Activated CD4-positive, CD25-positive, alpha-beta regulatory T cell treated with anti-CD3 and anti-CD28 coated beads, Interleukin-2, amount 50 U/mL, for 16 hours (primary cell): ENCODE data around the gene COG2.
A peak's percentile ranks its signal among the peaks of the same experiment; 100 is the strongest.
"Not testable (repeated sequence)": the region's sequence is repeated elsewhere in the genome, so short reads cannot be mapped to it uniquely, and the experiment has no call there.

ENCODE experiments used
- DNase-seq: peaks from one replicate; pipeline ENCODE4 v3.0.0-alpha.2; 2020; ENCODE audit warnings: low read depth, low spot score

The COG2 gene

DNA sequence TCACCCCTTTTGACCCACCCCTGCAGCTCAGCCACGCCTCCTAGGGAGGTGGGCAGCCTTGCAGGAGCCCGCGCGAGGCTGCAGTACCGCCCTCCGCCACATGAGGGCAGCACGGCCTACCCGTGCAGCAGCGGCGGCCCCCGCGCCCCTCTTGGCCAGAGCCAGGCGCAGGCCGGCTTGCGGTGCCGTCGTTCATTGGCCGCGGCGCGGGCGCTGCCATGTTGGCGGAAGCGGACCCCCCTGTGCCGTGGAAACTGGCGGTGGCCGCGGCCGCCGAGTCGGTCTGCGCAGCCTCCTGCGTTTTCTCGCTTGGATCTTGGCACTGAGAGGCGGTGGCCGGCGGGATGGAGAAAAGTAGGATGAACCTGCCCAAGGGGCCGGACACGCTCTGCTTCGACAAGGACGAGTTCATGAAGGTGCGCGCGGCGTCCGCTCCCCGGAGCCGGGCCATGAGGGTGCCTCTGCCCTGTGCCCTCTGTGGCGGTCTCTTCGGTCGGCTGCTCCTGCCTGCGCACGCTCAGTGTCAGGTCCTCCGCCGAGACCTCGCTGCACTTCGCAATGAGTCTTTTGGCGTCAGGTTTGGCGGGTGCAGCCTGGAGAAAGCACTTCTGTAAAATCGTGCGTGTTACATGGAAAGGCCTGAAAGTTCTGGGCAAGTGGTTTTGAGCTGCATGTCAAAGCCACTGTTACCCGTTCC, at the start of gene COG2:
TSS of gene COG2 (plus strand) at position 219 of the 697 bp plus-strand sequence. CDS start at position 345, 126 bp downstream.
- peak; percentile 88 for DNase-seq

DNA sequence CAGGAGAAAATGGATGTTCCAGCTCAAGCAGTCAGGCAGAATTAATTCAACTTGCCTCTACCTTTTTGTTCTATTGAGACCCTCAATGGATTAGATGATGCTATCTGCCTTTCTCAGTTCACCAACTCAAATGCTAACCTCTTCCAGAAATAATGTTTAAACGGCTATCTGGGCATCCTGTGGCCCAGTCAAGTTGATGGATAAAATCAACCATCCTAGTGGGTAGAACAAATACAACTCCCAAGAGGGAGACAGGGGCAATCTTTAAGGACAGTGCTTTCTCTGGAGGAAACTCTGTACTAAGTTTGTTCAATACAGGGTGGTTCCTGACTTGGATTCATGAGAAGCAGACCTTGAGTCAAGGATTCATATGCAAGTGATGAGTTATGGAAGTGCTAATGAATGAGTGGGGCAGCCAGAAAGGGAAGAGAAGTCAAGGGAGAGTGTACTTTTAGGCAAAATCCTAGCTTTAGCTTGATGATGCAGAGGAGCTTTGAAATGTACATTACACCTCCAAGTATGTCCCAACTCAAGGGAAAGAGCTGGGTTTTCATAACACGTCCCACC, 49.4 kb upstream of the COG2 start:
- no peak for DNase-seq

- DNase-seq = no peak
Observed at GRCh38 chr1:230594214-230594773, 48.0 kb upstream of the COG2 start.

GRCh38 chr1:230595181-230595580, 47.1 kb upstream of the COG2 start:
- DNase-seq = no peak

DNA sequence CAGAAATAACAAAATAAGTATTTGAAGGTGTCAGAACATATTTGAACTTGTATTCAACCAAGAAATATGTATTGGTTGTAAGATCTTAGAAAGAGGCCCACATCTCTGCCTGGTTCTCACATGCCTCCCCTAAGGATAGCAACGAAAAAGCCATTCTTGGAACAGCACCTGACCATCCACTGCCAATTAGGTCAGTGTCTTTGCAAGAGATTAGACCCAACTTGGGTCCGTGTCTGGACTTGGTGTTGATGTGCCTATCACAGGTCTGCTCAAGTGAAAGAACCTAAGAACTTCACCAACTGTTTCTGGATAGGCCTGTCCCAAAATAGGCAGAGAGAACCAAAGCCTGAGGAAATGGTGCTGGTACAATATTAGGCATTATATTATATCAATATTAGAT, 46.0 kb upstream of the COG2 start:
- DNase-seq = no peak

GRCh38 chr1:230598745-230599144, 43.5 kb upstream of the COG2 start:
- DNase-seq = no peak

- DNase-seq = no peak
Observed at GRCh38 chr1:230599926-230600656, 42.2 kb upstream of the COG2 start.

- DNase-seq = not testable (repeated sequence)
Observed at GRCh38 chr1:230600657-230601400, 41.5 kb upstream of the COG2 start.

- DNase-seq = no peak
Observed at GRCh38 chr1:230609208-230609607, 33.1 kb upstream of the COG2 start.

DNA sequence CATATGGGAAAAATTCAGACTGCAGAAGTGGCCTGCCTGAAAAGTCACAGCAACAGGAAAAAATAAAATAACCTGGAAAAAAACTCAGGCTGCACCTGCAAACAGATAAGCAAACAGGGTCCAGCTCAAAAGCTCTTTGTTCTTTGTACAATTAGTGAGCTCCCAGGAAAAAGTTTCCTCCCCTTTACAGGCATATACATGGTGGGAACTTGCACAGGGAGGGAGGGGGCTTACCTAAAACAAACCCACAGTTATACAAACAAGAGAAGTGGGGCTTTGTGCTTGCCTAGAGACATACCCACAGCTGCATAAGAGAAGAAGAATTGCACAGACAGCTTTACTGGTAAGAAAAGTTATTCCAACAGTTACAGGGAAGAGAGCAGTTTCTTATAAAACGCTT, 31.7 kb upstream of the COG2 start:
- DNase-seq = no peak

GRCh38 chr1:230611128-230611877, 31.0 kb upstream of the COG2 start:
- DNase-seq = no peak

GRCh38 chr1:230611878-230612235, 30.4 kb upstream of the COG2 start:
- DNase-seq = no peak

GRCh38 chr1:230612651-230613050, 29.6 kb upstream of the COG2 start:
- no peak for DNase-seq

GRCh38 chr1:230614121-230614520, 28.2 kb upstream of the COG2 start:
- DNase-seq = no peak

DNA sequence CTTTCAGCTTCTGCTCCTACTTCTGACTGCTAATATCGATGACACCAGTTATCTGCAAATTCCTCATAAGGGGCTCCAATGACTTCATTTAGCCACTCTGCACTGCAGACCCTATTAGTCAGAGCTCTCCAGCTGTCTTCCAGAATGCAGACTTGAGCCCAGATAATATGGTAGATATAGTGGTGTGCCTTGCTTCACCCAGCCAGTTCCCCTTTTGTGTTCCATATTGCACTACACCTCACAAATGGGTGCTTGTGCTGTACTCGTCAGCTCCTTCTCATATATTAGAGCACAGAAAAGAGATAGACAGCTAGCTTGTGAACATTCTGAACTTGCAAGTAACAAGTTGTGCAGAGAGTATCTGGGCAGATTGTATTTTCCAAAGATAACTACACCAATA, 23.7 kb upstream of the COG2 start:
- no peak for DNase-seq

- DNase-seq = no peak
Observed at GRCh38 chr1:230620649-230621323, 21.5 kb upstream of the COG2 start.

- no peak for DNase-seq
Observed at GRCh38 chr1:230621324-230622030, 20.8 kb upstream of the COG2 start.

GRCh38 chr1:230622151-230622550, 20.1 kb upstream of the COG2 start:
- DNase-seq = no peak

- DNase-seq = no peak
Observed at GRCh38 chr1:230624097-230624713, 18.1 kb upstream of the COG2 start.

DNA sequence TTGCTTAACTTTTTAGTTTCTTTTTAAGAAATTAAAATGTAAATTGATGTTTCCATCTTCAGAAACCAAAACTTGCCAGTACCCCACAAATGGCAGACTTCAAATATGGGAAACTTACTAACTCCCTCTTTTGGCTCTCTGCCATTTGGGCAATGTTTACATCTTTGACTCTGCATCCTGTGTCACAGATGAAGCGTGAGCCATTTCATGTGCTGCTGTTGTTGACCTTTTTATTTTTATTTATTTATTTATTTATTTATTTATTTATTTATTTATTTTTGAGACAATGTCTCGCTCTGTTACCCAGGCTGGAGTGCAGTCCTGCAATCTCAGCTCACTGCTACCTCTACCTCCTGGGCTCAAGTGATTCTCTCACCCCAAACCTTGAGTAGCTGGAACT, 16.0 kb upstream of the COG2 start:
- no peak for DNase-seq
